Fibroblast of pulmonary artery (primary cell): ENCODE data around the gene MYMK.

Source experiments
- DNase-seq: peaks from one replicate; pipeline ENCODE4 v3.0.0-alpha.2; 2010; ENCODE audit warnings: low read depth
- H3K4me3 ChIP-seq: replicated peaks from 2 replicates; pipeline ENCODE4 v1.5.1; 2011; ENCODE audit warnings: low read depth, mild to moderate bottlenecking, control low read depth, low read length, moderate library complexity
- CTCF ChIP-seq: IDR thresholded peaks from 2 replicates; pipeline ENCODE4 v1.5.1; 2011; ENCODE audit warnings: mild to moderate bottlenecking, control low read depth, low read length, inconsistent platforms; ENCODE audit errors: missing control alignments

Gene MYMK

GRCh38 chr9:133493845-133494540 is 30.8 kb downstream of the MYMK start:
- no peak overlapping the region for H3K4me3 ChIP-seq
- no peak for DNase-seq
- TF ChIP-seq CTCF, result no peak

GRCh38 chr9:133493428-133493827 is 31.3 kb downstream of the MYMK start:
- TF ChIP-seq CTCF, result no peak
- DNase-seq, result no peak
- no peak overlapping the region for H3K4me3 ChIP-seq

GRCh38 chr9:133492061-133493021 is 32.4 kb downstream of the MYMK start:
- no peak for DNase-seq
- TF ChIP-seq CTCF, result no peak
- no peak overlapping the region for H3K4me3 ChIP-seq

- no peak for TF ChIP-seq CTCF
- no peak for DNase-seq
- H3K4me3 ChIP-seq, result no peak overlapping the region
Measured at GRCh38 chr9:133491656-133491925, 33.2 kb downstream of the MYMK start.

- TF ChIP-seq CTCF, result no peak
- DNase-seq, result no peak
- H3K4me3 ChIP-seq, result no peak overlapping the region
Measured at GRCh38 chr9:133490865-133491655, 33.7 kb downstream of the MYMK start.

GRCh38 chr9:133490201-133490681 is 34.5 kb downstream of the MYMK start:
- TF ChIP-seq CTCF, result no peak
- DNase-seq, result no peak
- no peak overlapping the region for H3K4me3 ChIP-seq
